Gastroesophageal sphincter (tissue), 3 donors: ENCODE measurements around the gene EXOSC9.

Source experiments
- EP300 ChIP-seq: sonication (generic); formaldehyde crosslinking; IDR thresholded peaks from one replicate; pipeline ENCODE4 v1.6.1; 2017; ENCODE audit warnings: antibody characterized with exemption, mild to moderate bottlenecking
- POLR2A ChIP-seq, 2 donors: fragments of 450-650 bp; IDR thresholded peaks; one replicate each; pipeline ENCODE4 v1.6.1; 2017; ENCODE audit warnings: antibody characterized with exemption in 2 of 2, mild to moderate bottlenecking in 2 of 2, moderate library complexity in 1 of 2
- POLR2AphosphoS5 ChIP-seq: sonication (generic); formaldehyde crosslinking; IDR thresholded peaks from one replicate; pipeline ENCODE4 v1.6.1; 2017; ENCODE audit warnings: antibody characterized with exemption
- TF ChIP-seq, protein P1 (sequence below), 4 experiments: fragments of 200-600 bp in 2 of 4; fragments of 450-650 bp in 2 of 4; sonication (generic) in 1 of 4; IDR thresholded peaks; one replicate each; pipeline ENCODE4 v1.5.1; 2017 to 2019; ENCODE audit warnings: antibody characterized with exemption in 4 of 4, mild to moderate bottlenecking in 2 of 4, moderate library complexity in 2 of 4

DNA sequence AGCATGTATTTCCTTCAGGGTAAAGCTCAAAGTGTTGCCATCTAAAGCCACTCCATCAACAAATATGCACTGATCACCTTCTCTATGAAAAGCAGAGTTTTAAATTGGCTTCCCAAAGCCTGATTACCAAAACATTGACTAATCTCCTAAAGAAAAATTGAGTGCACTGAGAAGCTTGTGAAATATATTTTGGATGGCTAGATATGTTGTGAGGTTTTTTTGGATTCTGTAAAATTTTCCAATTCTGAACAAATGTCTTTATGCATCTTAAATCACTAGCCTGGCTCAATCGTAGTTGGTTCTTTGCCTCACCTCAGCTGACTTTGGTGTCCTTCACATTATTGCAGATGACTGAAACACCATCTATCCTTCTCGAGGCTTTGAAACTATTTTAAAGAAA lies 14.9 kb upstream of the EXOSC9 start:
- TF ChIP-seq, protein P1, sequence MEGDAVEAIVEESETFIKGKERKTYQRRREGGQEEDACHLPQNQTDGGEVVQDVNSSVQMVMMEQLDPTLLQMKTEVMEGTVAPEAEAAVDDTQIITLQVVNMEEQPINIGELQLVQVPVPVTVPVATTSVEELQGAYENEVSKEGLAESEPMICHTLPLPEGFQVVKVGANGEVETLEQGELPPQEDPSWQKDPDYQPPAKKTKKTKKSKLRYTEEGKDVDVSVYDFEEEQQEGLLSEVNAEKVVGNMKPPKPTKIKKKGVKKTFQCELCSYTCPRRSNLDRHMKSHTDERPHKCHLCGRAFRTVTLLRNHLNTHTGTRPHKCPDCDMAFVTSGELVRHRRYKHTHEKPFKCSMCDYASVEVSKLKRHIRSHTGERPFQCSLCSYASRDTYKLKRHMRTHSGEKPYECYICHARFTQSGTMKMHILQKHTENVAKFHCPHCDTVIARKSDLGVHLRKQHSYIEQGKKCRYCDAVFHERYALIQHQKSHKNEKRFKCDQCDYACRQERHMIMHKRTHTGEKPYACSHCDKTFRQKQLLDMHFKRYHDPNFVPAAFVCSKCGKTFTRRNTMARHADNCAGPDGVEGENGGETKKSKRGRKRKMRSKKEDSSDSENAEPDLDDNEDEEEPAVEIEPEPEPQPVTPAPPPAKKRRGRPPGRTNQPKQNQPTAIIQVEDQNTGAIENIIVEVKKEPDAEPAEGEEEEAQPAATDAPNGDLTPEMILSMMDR (IDR thresholded peaks at IDR 0.05) = no peak
- no peak for TF ChIP-seq POLR2A (IDR thresholded peaks at IDR 0.05)
- no peak for TF ChIP-seq POLR2AphosphoS5
- TF ChIP-seq EP300 = no peak
